ENCODE results near the gene SELE. TPM values are rescaled to one million over a fixed set of nuclear protein-coding genes. Genes with fewer than 3 reads are reported as not detected.

Gene SELE
- polyA plus RNA-seq, 3 donors: not detected

DNA sequence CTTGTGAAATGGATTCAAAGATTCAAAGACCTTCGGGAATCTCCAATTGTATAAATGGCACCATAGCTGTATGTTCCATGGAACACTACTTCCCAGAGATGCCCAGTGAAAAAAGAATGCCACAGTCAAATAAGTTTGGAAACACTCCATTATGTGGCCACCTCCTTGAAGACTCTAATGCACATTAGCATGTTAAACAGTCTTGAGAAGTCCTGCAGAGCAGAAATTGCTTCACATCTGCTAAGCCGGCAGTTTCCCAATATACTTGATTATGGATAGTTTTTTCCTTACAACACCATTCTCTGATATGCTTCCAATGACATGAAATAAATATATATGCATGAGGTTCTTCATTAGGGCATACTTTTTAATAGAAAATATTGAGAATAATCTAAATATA lies 12.7 kb upstream of the SELE start:
- Mint-ChIP-seq H3K4me1 (no peaks in the 10 kb centered on the region), H3K9me3 (peaks cover 0 to 6% (median 0%) of the 10 kb centered on the region in 7 donors), H3K4me3 (no peak overlapping the region), H3K27ac (no peak overlapping the region), H3K27me3 (ENCODE audit: low read depth in 3 of 3) (peaks cover 0 to 3% (median 2%) of the 10 kb centered on the region in 3 donors), H3K36me3 (no peaks in the 10 kb centered on the region)
- H3K27me3 ChIP-seq (ENCODE audit: control insufficient read depth in 2 of 2, insufficient read depth in 2 of 2, low read length in 2 of 2): no peaks in the 10 kb centered on the region
- intact Hi-C loops (cut with micrococcal nuclease): no loop called here
- 100% methylated on average over 1 of the region's 2 CpGs for WGBS (ENCODE audit: insufficient coverage)
- TF ChIP-seq, protein P1, sequence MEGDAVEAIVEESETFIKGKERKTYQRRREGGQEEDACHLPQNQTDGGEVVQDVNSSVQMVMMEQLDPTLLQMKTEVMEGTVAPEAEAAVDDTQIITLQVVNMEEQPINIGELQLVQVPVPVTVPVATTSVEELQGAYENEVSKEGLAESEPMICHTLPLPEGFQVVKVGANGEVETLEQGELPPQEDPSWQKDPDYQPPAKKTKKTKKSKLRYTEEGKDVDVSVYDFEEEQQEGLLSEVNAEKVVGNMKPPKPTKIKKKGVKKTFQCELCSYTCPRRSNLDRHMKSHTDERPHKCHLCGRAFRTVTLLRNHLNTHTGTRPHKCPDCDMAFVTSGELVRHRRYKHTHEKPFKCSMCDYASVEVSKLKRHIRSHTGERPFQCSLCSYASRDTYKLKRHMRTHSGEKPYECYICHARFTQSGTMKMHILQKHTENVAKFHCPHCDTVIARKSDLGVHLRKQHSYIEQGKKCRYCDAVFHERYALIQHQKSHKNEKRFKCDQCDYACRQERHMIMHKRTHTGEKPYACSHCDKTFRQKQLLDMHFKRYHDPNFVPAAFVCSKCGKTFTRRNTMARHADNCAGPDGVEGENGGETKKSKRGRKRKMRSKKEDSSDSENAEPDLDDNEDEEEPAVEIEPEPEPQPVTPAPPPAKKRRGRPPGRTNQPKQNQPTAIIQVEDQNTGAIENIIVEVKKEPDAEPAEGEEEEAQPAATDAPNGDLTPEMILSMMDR (IDR thresholded peaks at IDR 0.05): no peak
- no peaks in the 10 kb centered on the region for H3K9me3 ChIP-seq (replicated peaks in 1 of 2; ENCODE audit: control insufficient read depth in 1 of 2, insufficient read depth in 1 of 2, low read length in 2 of 2)
- H3K9ac ChIP-seq (ENCODE audit: insufficient read depth, low read length, poor library complexity, severe bottlenecking): no peak overlapping the region
- H2AFZ ChIP-seq (ENCODE audit: insufficient read depth, low read depth, low read length, poor library complexity, severe bottlenecking): no peak overlapping the region
- no peak for DNase-seq
- no peaks in the 10 kb centered on the region for H3K36me3 ChIP-seq (replicated peaks in 1 of 2; ENCODE audit: control insufficient read depth in 1 of 2, insufficient read depth in 2 of 2, low read length in 2 of 2)
- H3K4me2 ChIP-seq (replicated peaks; ENCODE audit: extremely low read depth, low read length, poor library complexity, severe bottlenecking): no peak overlapping the region
- H3K79me2 ChIP-seq (ENCODE audit: insufficient read depth, low read length): no peaks in the 10 kb centered on the region
- H3K4me1 ChIP-seq (ENCODE audit: control insufficient read depth in 1 of 2, insufficient read depth in 2 of 2, low read length in 2 of 2): no peaks in the 10 kb centered on the region
- no peak overlapping the region for H3K4me3 ChIP-seq (replicated peaks in 1 of 3; ENCODE audit: low read depth in 2 of 3, low read length in 3 of 3)
- H3K27ac ChIP-seq (ENCODE audit: low read depth in 1 of 2, low read length in 2 of 2): no peak overlapping the region
- H4K20me1 ChIP-seq (ENCODE audit: insufficient read depth, low read length): no peaks in the 10 kb centered on the region

DNA sequence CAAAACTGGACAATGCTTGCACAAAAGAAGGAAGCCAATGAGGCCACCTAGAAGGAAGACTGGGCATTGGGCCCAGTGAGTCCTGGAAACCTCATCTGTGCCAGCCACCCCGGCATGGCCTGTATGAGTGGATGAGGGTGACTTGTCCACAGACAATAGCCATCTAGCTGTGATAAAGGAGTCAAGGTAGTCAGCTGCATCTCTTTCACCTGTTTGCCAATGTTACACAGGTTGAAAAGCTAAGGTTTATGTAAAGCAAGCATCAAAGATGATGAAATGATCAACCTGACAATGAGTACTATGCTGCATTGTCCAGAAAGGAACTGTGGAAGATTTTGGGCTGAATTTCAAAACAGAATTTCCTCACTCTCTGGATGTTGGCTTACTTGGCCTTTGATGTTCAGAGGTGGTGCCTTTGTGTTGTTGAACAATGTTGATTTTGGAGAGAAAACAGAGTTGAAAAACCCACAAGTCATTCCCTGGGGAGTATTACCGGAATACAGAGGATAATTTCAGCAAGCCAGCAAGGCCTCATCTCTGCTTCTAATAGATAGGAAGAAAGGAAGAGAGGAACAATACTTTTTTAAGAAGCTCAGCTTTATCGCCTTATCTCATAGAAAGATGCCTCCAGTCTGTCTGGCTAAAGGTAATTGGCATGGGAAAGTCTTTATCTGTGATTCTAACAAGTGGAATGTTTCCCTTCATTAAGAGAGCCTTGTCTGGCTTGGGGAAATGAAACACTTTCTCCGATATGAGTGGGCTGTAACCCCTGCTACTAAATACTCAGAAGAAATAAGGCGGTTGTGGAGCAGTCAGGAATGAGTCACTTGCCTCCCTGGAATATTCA lies 11.4 kb upstream of the SELE start:
- Mint-ChIP-seq H3K9me3 (peaks cover 0 to 6% (median 0%) of the 10 kb centered on the region in 7 donors), H3K4me3 (no peak overlapping the region), H3K36me3 (no peaks in the 10 kb centered on the region), H3K27me3 (ENCODE audit: low read depth in 3 of 3) (peaks cover 2 to 3% (median 3%) of the 10 kb centered on the region in 3 donors), H3K4me1 (no peaks in the 10 kb centered on the region), H3K27ac (no peak overlapping the region)
- Histone ChIP-seq H2AFZ (ENCODE audit: insufficient read depth, low read depth, low read length, poor library complexity, severe bottlenecking) (no peak overlapping the region), H3K4me1 (ENCODE audit: control insufficient read depth in 1 of 2, insufficient read depth in 2 of 2, low read length in 2 of 2) (no peaks in the 10 kb centered on the region), H3K79me2 (ENCODE audit: insufficient read depth, low read length) (no peaks in the 10 kb centered on the region), H3K27ac (ENCODE audit: low read depth in 1 of 2, low read length in 2 of 2) (no peak overlapping the region), H3K27me3 (ENCODE audit: control insufficient read depth in 2 of 2, insufficient read depth in 2 of 2, low read length in 2 of 2) (no peaks in the 10 kb centered on the region), H4K20me1 (ENCODE audit: insufficient read depth, low read length) (no peaks in the 10 kb centered on the region), H3K36me3 (replicated peaks in 1 of 2; ENCODE audit: control insufficient read depth in 1 of 2, insufficient read depth in 2 of 2, low read length in 2 of 2) (no peaks in the 10 kb centered on the region), H3K9ac (ENCODE audit: insufficient read depth, low read length, poor library complexity, severe bottlenecking) (no peak overlapping the region), H3K4me3 (replicated peaks in 1 of 3; ENCODE audit: low read depth in 2 of 3, low read length in 3 of 3) (no peak overlapping the region), H3K9me3 (replicated peaks in 1 of 2; ENCODE audit: control insufficient read depth in 1 of 2, insufficient read depth in 1 of 2, low read length in 2 of 2) (no peaks in the 10 kb centered on the region), H3K4me2 (replicated peaks; ENCODE audit: extremely low read depth, low read length, poor library complexity, severe bottlenecking) (no peak overlapping the region)
- no peak for DNase-seq
- intact Hi-C loops (cut with micrococcal nuclease): no loop called here
- 89% methylated on average over 3 of the region's 5 CpGs for WGBS (ENCODE audit: insufficient coverage)
- TF ChIP-seq, protein P1 (IDR thresholded peaks at IDR 0.05): no peak

Measured in CD14-positive monocyte (primary cell).